OCI-LY7 (cell line): ENCODE measurements around the gene EPHA3. TPM values are rescaled to one million over a fixed set of nuclear protein-coding genes. Genes with fewer than 3 reads are reported as not detected.

ENCODE experiments used
- BruUV-seq: library from RNA; stranded (reverse); fragments of 400-500 nt; replicated peaks from 2 replicates; lab custom pipeline; 2021; lab: Mats Ljungman, UMichigan
- CTCF ChIA-PET: fragments of 300-600 bp; sonication (Branson Sonifier 250); formaldehyde crosslinking; loops from one replicate; lab custom pipeline; 2022; ENCODE audit warnings: antibody characterized with exemption; ENCODE audit not compliant: unreplicated experiment; lab: Charles Lee
- POLR2A ChIA-PET: fragments of 300-600 bp; sonication (Branson Sonifier 250); formaldehyde crosslinking; loops from one replicate; lab custom pipeline; 2022; ENCODE audit warnings: antibody characterized with exemption; lab: Charles Lee
- DNase-seq: peaks from one replicate; pipeline ENCODE4 v3.0.0-alpha.2; 2015; ENCODE audit warnings: low spot score
- H2AFZ ChIP-seq: fragments of 200-600 bp; sonication (generic), shearing (Covaris generic); 2 replicates; pipeline ENCODE4 v1.6.1; 2014; ENCODE audit warnings: mild to moderate bottlenecking, antibody characterized with exemption, low read length, moderate library complexity
- H3K27ac ChIP-seq: fragments of 200-600 bp; sonication (generic); 2 replicates; pipeline ENCODE4 v1.5.1; 2014; ENCODE audit warnings: mixed run types, low read depth, mild to moderate bottlenecking, moderate library complexity, low read length, inconsistent platforms; ENCODE audit not compliant: poor library complexity, severe bottlenecking
- H3K36me3 ChIP-seq: fragments of 200-600 bp; sonication (generic); 2 replicates; pipeline ENCODE4 v1.6.1; 2014; ENCODE audit warnings: mild to moderate bottlenecking, antibody characterized with exemption, low read length, moderate library complexity, mixed read lengths; ENCODE audit not compliant: insufficient read depth
- H3K4me1 ChIP-seq: fragments of 200-600 bp; sonication (generic); 2 replicates; pipeline ENCODE4 v1.5.1; 2014; ENCODE audit warnings: mild to moderate bottlenecking, low read length; ENCODE audit not compliant: insufficient read depth, poor library complexity, severe bottlenecking
- H3K4me2 ChIP-seq: fragments of 200-600 bp; sonication (generic); 2 replicates; pipeline ENCODE4 v1.6.1; 2014; ENCODE audit warnings: mild to moderate bottlenecking, low read length
- H3K4me3 ChIP-seq: fragments of 200-600 bp; sonication (generic); 2 replicates; pipeline ENCODE4 v1.5.1; 2014; ENCODE audit warnings: mild to moderate bottlenecking, low read depth, low read length; ENCODE audit not compliant: poor library complexity, severe bottlenecking
- H3K79me2 ChIP-seq: fragments of 200-600 bp; sonication (generic); 2 replicates; pipeline ENCODE4 v1.6.1; 2016; ENCODE audit warnings: low read depth, mild to moderate bottlenecking, low read length, moderate library complexity, mixed read lengths; ENCODE audit not compliant: insufficient read depth
- H3K9me2 ChIP-seq: fragments of 200-600 bp; sonication (generic); 2 replicates; pipeline ENCODE4 v1.6.1; 2016; ENCODE audit warnings: mild to moderate bottlenecking, low read length, mixed read lengths; ENCODE audit not compliant: insufficient read depth
- H3K9me3 ChIP-seq: fragments of 200-600 bp; sonication (generic); 2 replicates; pipeline ENCODE4 v1.6.1; 2014; ENCODE audit warnings: mild to moderate bottlenecking, mixed run types, low read length, mixed read lengths
- H4K20me1 ChIP-seq: fragments of 200-600 bp; sonication (generic); 2 replicates; pipeline ENCODE4 v1.6.1; 2014; ENCODE audit warnings: mild to moderate bottlenecking, antibody characterized with exemption, low read length, moderate library complexity, mixed read lengths; ENCODE audit not compliant: insufficient read depth
- CTCF ChIP-seq: fragments of 200-600 bp; sonication (generic); conservative IDR thresholded peaks from 2 replicates; pipeline ENCODE4 v1.5.1; 2014; ENCODE audit warnings: mild to moderate bottlenecking, antibody characterized with exemption, low read length, moderate library complexity, mixed read lengths
- EZH2phosphoT487 ChIP-seq: fragments of 200-600 bp; sonication (generic); IDR thresholded peaks from 2 replicates; pipeline ENCODE4 v1.6.1; 2018; ENCODE audit warnings: low read depth, borderline replicate concordance, mild to moderate bottlenecking, mixed run types, antibody characterized with exemption, low read length, moderate library complexity, mixed read lengths
- intact Hi-C: fragments of 100-400 bp; cut with micrococcal nuclease; formaldehyde crosslinking; loops from one replicate; pipeline ENCODE4 v1.10.0; 2022; ENCODE audit not compliant: unreplicated experiment
- total RNA-seq, 2 experiments: library from RNA; depleted of rRNA in 1 of 2; stranded (reverse); fragments of >200 nt in 1 of 2; shearing (Covaris generic) in 1 of 2; gene quantifications; 2 replicates each; pipeline ENCODE4 v1.2.3, GENCODE V29; 2014 to 2022

EPHA3 gene
- total RNA-seq, 2 experiments from 2014 or later: not detected

DNA sequence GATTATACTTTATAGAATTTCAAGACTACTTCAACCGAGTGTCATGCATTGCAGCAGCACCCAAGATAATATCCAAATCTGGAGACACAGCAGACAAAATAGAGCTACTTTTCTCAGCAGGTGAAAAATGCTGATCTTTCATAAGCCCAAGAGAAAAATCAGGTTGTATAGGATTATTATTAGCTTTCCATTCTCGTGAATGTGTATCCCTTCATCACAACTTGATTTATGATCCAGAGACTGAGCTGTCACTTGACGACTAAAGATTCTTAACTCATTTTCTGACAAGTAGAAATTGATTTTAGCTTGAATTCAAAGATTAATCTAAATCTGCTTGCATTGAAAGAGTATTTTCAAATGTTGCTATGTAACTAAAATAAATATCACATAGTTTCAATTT lies 32.4 kb downstream of the EPHA3 start:
- intact Hi-C loops: no loop called here
- no peak overlapping the region for H3K27ac ChIP-seq
- H3K9me2 ChIP-seq: no peaks in the 10 kb centered on the region
- no peak for DNase-seq
- no peak overlapping the region for H3K4me3 ChIP-seq
- no peaks in the 10 kb centered on the region for H4K20me1 ChIP-seq
- TF ChIP-seq EZH2phosphoT487 (no peak), CTCF (no peak)
- no peaks in the 10 kb centered on the region for H3K4me1 ChIP-seq
- ChIA-PET CTCF (no interaction called here), POLR2A (interaction anchor here (0.5 to 0.7 kb wide), 4 partner anchors 10 to 830 kb away, joined by 3 to 5 read pairs (median 4); no protein-coding TSS in a partner anchor)
- H2AFZ ChIP-seq: no peak overlapping the region
- no peak overlapping the region for H3K4me2 ChIP-seq
- no peaks in the 10 kb centered on the region for H3K36me3 ChIP-seq
- BruUV-seq: no TSS peak
- H3K9me3 ChIP-seq: no peaks in the 10 kb centered on the region
- no peaks in the 10 kb centered on the region for H3K79me2 ChIP-seq

DNA sequence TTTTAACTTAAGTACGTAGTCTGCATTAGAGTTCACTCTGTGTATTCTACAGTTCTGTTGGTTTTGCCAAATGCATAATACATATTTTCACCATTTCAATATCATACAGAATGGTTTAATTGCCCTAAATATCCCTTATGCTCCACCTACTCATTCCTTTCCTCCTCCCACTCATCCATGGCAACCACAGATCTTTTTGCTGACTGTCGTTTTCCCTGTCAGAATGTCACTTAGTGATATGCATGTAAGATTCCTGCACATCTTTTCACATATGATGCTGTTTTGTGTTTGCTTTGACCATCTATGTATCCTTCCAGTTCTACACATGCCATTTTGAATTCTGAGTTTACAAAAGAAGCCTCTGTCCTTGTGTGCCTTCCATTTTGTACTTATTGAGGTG lies 36.7 kb downstream of the EPHA3 start:
- Histone ChIP-seq H3K79me2 (no peaks in the 10 kb centered on the region), H3K9me3 (no peaks in the 10 kb centered on the region), H3K36me3 (no peaks in the 10 kb centered on the region), H3K9me2 (no peaks in the 10 kb centered on the region), H3K27ac (no peak overlapping the region), H2AFZ (no peak overlapping the region), H3K4me2 (no peak overlapping the region), H3K4me3 (no peak overlapping the region), H4K20me1 (no peaks in the 10 kb centered on the region), H3K4me1 (no peaks in the 10 kb centered on the region)
- no peak for DNase-seq
- intact Hi-C loops: no loop called here
- ChIA-PET POLR2A (no interaction called here), CTCF (no interaction called here)
- TF ChIP-seq CTCF (no peak), EZH2phosphoT487 (no peak)
- no TSS peak for BruUV-seq

DNA sequence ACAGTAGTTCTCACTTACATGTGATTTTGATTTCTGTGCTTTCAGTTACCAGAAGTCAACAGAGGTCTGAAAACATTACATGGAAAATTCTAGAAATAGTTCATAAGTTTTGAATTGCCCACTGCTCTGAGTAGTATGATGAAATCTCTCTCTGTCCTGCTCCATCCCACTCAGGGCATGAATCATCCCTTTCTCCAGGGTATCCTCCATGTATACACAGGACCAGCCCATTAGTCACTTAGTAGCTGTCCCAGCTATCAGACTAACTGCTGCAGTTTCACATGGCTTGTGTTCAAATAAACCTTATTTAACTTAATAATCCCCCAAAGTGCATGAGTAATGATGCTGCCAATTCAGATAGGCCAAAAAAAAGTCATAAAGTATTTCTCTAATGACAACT lies 38.6 kb downstream of the EPHA3 start:
- ChIA-PET CTCF (no interaction called here), POLR2A (no interaction called here)
- no peaks in the 10 kb centered on the region for H3K4me1 ChIP-seq
- no peaks in the 10 kb centered on the region for H4K20me1 ChIP-seq
- no TSS peak for BruUV-seq
- H3K4me3 ChIP-seq: no peak overlapping the region
- no peak overlapping the region for H2AFZ ChIP-seq
- H3K9me3 ChIP-seq: no peaks in the 10 kb centered on the region
- intact Hi-C loops: no loop called here
- H3K4me2 ChIP-seq: no peak overlapping the region
- H3K36me3 ChIP-seq: no peaks in the 10 kb centered on the region
- TF ChIP-seq EZH2phosphoT487: no peak
- TF ChIP-seq CTCF: no peak
- no peak for DNase-seq
- no peak overlapping the region for H3K27ac ChIP-seq
- H3K9me2 ChIP-seq: no peaks in the 10 kb centered on the region
- no peaks in the 10 kb centered on the region for H3K79me2 ChIP-seq
